IPS-20b (cell line): ENCODE results near the gene TXLNG.

Experiments used
- H3K27ac ChIP-seq: one replicate; pipeline ENCODE4 v1.5.1; 2013; ENCODE audit warnings: low read length
- H3K27me3 ChIP-seq: 2 replicates; pipeline ENCODE4 v1.6.1; 2013; ENCODE audit warnings: mild to moderate bottlenecking, low read length, inconsistent platforms; ENCODE audit not compliant: insufficient read depth
- H3K36me3 ChIP-seq: 2 replicates; pipeline ENCODE4 v1.6.1; 2013; ENCODE audit warnings: low read depth, mild to moderate bottlenecking, inconsistent platforms, low read length, moderate library complexity; ENCODE audit not compliant: insufficient read depth
- H3K4me1 ChIP-seq: 2 replicates; pipeline ENCODE4 v1.6.1; 2013; ENCODE audit warnings: mild to moderate bottlenecking, control low read depth, inconsistent platforms, low read length, moderate library complexity; ENCODE audit not compliant: insufficient read depth
- H3K4me3 ChIP-seq: 2 replicates; pipeline ENCODE4 v1.5.1; 2013; ENCODE audit warnings: mild to moderate bottlenecking, low read length, inconsistent platforms
- H3K9ac ChIP-seq: 2 replicates; pipeline ENCODE4 v1.6.1; 2013; ENCODE audit warnings: low read depth, mild to moderate bottlenecking, inconsistent platforms, low read length, moderate library complexity
- H3K9me3 ChIP-seq: 2 replicates; pipeline ENCODE4 v1.6.1; 2013; ENCODE audit warnings: mild to moderate bottlenecking, low read depth, low read length, inconsistent platforms; ENCODE audit not compliant: insufficient read depth

Gene TXLNG

DNA sequence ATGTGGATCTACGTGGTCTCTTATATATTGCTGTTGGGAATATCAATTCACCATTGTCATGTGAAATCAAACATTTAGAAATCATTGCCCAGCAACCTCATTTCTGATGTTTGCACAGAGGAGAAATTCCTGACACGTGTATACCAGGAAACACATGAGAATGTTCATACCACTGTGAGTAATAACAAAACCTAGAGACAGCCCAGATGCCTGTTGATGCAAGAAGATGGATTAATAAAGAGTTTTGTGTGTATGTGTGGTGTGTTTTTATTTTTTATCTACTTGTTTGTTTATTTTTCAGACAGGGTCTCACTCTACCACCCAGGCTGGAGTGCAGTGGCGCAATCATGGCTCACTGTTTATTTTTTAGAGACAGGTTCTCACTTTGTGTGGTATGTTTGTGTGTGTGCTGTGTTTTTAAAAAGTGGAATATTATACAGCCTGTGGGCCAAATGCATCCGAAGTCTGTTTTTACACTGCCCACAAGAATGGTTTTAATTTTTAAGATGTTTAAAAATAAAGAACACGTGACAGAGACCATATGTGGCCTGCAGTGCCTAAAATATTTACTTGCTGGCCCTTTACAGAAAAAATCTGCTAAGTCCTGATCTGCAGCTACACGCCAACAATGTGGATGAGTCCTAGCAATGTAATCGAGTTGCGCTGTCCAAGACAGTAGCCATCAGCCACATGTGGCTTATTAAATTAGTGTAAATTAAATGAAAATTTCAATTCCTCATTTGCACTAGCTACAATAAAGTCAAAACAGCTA lies 39.2 kb downstream of the TXLNG start:
- no peaks in the 10 kb centered on the region for H3K27me3 ChIP-seq
- peaks cover 4% of the 10 kb centered on the region; the same call in 1 of the 2 replicates for H3K4me1 ChIP-seq
- H3K4me3 ChIP-seq, result no peak overlapping the region
- H3K27ac ChIP-seq, result no peak overlapping the region
- H3K9me3 ChIP-seq, result no peaks in the 10 kb centered on the region
- peaks cover 69% of the 10 kb centered on the region for H3K36me3 ChIP-seq
- H3K9ac ChIP-seq, result no peak overlapping the region

DNA sequence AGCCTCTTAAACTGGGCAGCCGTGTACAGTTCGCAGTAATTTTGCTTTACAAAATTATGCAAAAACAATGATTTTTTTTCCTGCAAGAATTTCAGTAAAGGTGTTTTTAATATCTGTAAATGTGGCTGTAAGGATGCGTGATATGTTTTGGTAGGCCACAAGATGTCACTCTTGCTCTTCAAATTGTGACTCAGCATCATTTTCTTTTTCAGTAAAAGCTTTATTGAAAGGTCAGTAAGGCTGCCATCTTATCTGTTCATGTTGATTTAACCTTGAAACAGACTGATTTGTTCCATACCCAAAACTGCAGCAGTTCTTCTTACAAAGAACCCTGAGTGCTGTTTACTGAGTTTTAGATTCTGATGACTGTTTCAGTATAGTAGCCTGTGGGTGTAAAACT lies 39.9 kb downstream of the TXLNG start:
- H3K27me3 ChIP-seq, result no peaks in the 10 kb centered on the region
- no peak overlapping the region for H3K9ac ChIP-seq
- peaks cover 68% of the 10 kb centered on the region for H3K36me3 ChIP-seq
- H3K27ac ChIP-seq, result no peak overlapping the region
- H3K4me3 ChIP-seq, result no peak overlapping the region
- no peaks in the 10 kb centered on the region for H3K9me3 ChIP-seq
- H3K4me1 ChIP-seq, result peaks cover 4% of the 10 kb centered on the region; the same call in 1 of the 2 replicates

DNA sequence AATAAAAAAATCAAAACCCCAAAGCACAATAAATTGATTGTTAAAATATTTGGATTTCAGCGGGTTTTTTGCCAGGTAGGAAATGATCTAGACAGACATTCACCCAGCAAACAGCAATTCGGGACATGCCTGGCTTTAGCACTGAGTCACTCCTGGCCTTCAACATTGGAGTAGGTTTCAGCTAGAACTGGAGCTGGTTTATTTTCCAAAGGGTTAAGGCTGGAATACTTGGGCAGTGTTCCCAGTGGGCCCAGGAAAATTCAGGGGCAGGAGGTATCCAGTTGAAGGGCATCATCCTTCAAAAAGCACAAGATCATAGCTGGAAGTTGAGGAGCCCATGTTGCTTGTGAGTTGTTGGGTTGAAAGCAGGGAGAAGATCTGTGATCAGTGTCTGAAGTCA lies 41.0 kb downstream of the TXLNG start:
- Histone ChIP-seq H3K4me1 (peaks cover 4% of the 10 kb centered on the region; the same call in 1 of the 2 replicates), H3K9me3 (no peaks in the 10 kb centered on the region), H3K27ac (no peak overlapping the region), H3K36me3 (peaks cover 74% of the 10 kb centered on the region), H3K9ac (no peak overlapping the region), H3K4me3 (no peak overlapping the region), H3K27me3 (no peaks in the 10 kb centered on the region)

DNA sequence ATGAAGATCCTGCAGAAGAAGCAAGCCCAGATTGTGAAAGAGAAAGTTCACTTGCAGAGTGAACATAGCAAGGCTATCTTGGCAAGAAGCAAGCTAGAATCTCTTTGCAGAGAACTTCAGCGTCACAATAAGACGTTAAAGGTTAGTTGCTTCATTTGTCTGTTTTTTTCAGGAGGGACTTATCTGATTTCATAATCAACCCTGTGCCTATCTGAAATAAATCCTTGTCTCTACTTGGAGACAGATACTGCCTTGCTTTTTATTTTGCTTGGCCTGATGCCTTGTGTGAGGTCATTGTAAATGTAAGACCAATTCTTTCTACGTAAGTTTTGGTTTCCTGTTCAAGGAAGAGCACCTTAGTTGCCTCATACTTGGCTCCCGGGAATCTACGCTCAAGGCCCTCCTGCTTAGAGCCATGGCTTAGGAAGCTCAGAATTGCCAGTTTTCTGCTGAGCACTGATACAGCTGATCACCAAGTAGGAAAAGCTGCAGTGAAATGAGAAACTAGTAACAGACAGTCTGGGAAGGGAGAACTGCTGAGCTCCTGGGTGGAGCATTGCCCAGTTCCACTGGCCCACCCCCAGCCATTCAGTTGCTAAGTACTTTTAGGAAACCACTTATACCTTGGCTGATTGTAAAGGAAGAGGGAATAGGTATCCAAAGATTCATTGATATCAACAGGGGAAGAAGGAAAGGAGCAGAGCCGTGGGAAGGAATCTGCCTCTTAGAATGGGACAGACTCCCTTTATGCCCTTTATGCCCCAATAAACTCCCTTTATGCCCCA lies 42.0 kb downstream of the TXLNG start:
- Histone ChIP-seq H3K4me3 (no peak overlapping the region), H3K27ac (no peak overlapping the region), H3K36me3 (peaks cover 76% of the 10 kb centered on the region), H3K4me1 (peaks cover 4% of the 10 kb centered on the region; the same call in 1 of the 2 replicates), H3K9me3 (no peaks in the 10 kb centered on the region), H3K9ac (no peak overlapping the region), H3K27me3 (no peaks in the 10 kb centered on the region)

DNA sequence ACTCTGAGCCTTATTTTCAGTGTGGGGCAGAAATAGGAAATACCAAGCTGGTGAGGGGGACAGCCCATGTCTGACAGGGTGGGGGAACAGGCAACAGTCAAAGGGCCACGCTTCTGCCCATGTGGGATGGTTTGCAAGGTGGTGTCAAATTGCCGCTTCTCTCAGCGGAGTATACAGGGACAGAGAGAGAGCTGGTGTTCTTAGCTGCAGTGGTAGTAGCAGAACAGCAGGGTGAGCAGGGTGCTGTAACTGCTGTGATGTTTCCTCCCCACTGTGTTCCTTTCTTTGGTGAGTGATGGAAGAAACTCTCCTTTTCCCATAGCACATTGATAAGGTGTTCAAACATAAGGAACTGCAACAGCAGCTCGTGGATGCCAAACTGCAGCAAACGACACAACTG lies 46.0 kb downstream of the TXLNG start:
- H3K9ac ChIP-seq, result no peak overlapping the region
- H3K27ac ChIP-seq, result no peak overlapping the region
- H3K4me3 ChIP-seq, result no peak overlapping the region
- H3K9me3 ChIP-seq, result no peaks in the 10 kb centered on the region
- peaks cover 92% of the 10 kb centered on the region for H3K36me3 ChIP-seq
- no peaks in the 10 kb centered on the region for H3K27me3 ChIP-seq
- H3K4me1 ChIP-seq, result peaks cover 4% of the 10 kb centered on the region; the same call in 1 of the 2 replicates

DNA sequence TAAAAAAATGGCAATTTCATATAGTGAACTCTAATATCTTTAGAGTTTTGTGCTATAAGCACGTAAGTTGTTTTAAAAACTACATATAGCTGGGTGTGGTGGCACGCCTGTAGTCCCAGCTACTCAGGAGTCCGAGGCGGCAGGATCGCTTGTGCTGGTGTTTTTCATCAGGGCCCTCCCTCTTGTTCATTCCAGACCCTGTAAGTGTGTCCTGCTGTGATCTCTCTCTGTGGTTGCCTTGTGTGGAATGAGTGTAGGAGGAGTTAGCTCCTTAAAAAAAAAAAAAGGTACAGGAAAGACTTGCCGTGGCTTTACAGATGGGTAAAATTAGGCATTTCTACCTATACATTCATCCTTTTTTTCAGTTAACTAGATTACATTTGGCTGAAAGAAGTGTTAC lies 48.5 kb downstream of the TXLNG start:
- Histone ChIP-seq H3K4me3 (no peak overlapping the region), H3K36me3 (peaks cover 96% of the 10 kb centered on the region), H3K9me3 (no peaks in the 10 kb centered on the region)

DNA sequence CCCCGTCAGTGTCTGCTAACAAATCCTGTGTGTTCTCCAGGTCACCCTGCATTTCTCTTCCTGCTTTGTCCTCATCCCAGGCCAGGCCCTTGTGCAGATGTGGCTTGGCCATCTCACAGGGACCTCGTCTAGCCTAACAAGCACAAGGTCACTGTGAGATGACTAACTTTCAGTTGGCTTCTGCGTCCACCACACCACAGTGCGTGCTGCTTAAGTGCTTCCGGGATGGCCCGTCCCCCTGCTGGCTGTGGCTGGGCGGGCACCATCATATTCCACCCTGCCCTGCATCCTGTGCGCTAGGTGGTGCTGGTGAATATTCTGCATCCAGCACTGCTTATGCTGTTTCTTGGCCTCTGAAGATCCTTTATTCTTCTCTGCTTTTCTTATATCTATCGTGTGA lies 50.1 kb downstream of the TXLNG start:
- Histone ChIP-seq H3K36me3 (peaks cover 94% of the 10 kb centered on the region), H3K27me3 (no peaks in the 10 kb centered on the region), H3K4me3 (no peak overlapping the region), H3K27ac (no peak overlapping the region), H3K4me1 (peaks cover 12% of the 10 kb centered on the region), H3K9ac (no peak overlapping the region), H3K9me3 (no peaks in the 10 kb centered on the region)

More for the DNA sequence above, 48.5 kb downstream of the TXLNG start:
- Histone ChIP-seq H3K9ac (no peak overlapping the region), H3K27ac (no peak overlapping the region), H3K4me1 (peaks cover 10% of the 10 kb centered on the region), H3K27me3 (no peaks in the 10 kb centered on the region)

DNA sequence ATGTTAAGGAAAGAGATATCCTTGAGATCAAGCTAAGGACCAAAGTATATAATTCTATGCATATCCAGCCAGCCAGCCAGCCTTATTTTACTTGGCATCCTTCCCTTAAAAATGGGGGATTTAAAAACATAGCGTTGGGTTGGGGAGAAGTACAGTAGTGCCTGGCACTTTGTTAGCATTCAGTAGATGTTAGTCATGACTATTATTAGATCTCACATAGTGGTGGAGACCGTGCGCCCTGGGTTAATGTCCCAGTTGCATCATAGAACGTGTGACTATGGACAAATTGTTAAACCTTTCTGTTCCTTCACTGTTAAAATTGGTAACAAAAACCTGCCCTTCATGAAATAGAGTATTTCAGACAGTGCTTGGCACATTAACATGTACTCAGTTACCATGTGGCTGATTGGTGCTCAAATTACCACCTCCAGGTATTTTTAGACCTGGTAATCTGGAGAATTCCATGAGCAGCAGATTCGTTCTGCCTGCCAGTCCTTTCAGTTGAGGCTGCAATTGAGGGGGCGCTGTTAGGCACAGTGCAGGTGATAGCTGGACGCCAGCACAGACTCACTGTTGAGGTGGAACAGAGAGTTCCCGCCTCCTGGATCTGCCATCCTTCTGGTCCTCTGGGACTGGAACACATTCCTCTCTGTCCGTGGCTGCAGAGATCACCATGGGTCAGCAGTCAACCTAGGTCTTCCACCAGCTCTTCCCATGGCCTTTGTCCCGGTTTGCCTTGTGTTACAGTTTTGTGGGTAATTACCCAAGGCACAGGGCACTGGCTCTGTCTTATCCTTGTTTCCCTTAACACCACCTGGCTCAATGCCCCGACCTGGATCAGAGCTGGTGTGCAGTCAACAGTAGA lies 52.2 kb downstream of the TXLNG start:
- Histone ChIP-seq H3K4me1 (peaks cover 19% of the 10 kb centered on the region), H3K9ac (no peak overlapping the region), H3K9me3 (no peaks in the 10 kb centered on the region), H3K27ac (no peak overlapping the region), H3K4me3 (no peak overlapping the region), H3K27me3 (no peaks in the 10 kb centered on the region), H3K36me3 (peaks cover 94% of the 10 kb centered on the region)

DNA sequence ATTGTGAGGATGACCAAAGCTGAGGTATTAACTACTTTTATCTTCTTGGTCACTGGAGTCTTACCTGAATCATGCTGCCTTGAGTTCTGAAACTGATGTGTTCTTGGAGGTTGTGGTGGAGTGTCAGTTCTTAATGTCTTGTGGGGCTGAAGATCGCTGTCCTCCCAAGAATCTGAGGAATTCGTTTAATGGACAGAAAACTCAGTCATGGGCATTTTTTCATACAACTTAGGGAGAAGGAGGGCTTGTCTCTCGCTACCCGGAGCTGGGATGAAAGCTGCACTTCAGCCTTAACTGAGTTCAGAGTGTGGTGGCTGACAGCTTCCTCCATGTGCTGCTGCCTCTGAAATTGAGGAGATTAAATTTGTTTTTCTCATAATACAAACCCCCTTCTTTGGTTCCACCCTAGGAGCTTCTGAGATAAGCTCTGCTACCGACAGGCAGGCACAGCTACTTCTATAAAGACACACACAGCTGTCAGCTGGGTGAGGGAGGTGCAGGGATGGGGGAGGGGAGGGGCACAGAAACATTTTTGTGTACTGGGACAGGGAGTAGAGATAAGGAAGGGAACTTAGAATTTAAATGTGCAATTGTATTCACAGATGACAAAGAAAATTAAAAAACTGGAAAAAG lies 53.1 kb downstream of the TXLNG start:
- Histone ChIP-seq H3K4me1 (peaks cover 21% of the 10 kb centered on the region), H3K27me3 (no peaks in the 10 kb centered on the region), H3K27ac (no peak overlapping the region), H3K4me3 (no peak overlapping the region), H3K36me3 (peaks cover 94% of the 10 kb centered on the region), H3K9ac (no peak overlapping the region), H3K9me3 (no peaks in the 10 kb centered on the region)

DNA sequence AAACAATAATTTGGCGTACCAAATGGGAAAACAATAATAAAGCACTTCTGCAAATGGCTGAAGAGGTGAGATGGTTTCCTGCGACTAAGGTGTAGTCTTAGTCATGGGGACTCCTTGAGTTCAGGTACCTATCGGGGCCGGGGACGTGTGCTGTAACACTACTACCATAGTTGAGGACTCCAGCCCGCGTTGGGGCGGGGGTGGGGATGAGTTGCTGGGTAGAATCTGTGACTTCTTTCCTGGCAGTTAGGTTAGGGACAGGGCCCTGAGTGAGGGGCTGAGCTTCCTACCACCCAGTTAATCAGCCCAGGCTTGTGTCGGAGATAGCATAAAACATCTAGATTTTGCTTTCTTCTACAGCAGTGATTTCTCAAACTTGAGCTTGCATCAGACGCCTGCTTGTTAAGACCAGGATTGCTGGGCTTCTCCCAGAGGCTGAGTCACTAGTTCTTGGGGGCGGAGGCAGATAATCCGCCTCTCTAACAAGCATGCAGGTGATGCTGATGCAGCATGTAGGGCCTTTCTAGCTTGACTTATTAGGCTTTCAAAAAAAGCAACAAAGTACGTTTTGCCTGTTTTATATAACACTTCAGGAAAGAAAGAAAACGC lies 53.7 kb downstream of the TXLNG start:
- H3K9ac ChIP-seq, result no peak overlapping the region
- peaks cover 21% of the 10 kb centered on the region for H3K4me1 ChIP-seq
- peaks cover 94% of the 10 kb centered on the region for H3K36me3 ChIP-seq
- no peaks in the 10 kb centered on the region for H3K9me3 ChIP-seq
- no peaks in the 10 kb centered on the region for H3K27me3 ChIP-seq
- H3K27ac ChIP-seq, result no peak overlapping the region
- H3K4me3 ChIP-seq, result no peak overlapping the region

DNA sequence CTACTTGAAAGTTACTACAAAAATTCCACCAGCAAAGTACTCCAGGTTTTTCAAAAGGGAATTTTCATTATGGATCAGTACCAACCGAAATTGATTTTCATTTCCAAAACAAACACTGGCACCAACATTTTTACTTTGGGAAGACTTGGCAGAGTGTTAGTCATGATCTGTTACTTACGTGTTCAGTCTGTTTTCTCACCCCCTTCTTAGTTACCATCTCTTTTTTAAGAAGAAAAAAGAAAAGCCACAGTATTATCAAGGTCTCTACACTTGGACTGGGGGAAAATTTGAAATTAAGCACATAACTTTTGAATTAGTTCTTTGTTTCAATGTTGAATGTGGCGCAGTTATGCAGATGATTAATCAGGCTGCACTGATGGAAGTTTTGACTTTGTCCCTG lies 56.4 kb downstream of the TXLNG start:
- Histone ChIP-seq H3K9me3 (no peaks in the 10 kb centered on the region), H3K36me3 (peaks cover 92% of the 10 kb centered on the region), H3K27me3 (no peaks in the 10 kb centered on the region), H3K4me3 (no peak overlapping the region), H3K9ac (no peak overlapping the region), H3K27ac (no peak overlapping the region), H3K4me1 (peaks cover 21% of the 10 kb centered on the region)
